Small intestine (tissue), 7 donors: Measurements from ENCODE around the gene TNS1. TPM values are rescaled to one million over a fixed set of nuclear protein-coding genes. Genes with fewer than 3 reads are reported as not detected.

Experiments used
- DNase-seq, 2 donors: peaks; one replicate each; pipeline versions ENCODE4 v3.0.0 to v3.0.0-alpha.2; 2013
- FAIRE-seq: peaks from 2 replicates; lab custom pipeline; 2012; peaks lifted over from hg19 to GRCh38; lab: Jason Lieb, UNC
- H3K27ac ChIP-seq, 3 donors: one replicate each; pipeline ENCODE4 v1.5.1; 2013; ENCODE audit warnings: low read length in 2 of 3, mild to moderate bottlenecking in 2 of 3, control low read depth in 1 of 3, inconsistent platforms in 1 of 3, low read depth in 1 of 3, moderate library complexity in 1 of 3
- H3K27me3 ChIP-seq, 3 donors: one replicate each; pipeline ENCODE4 v1.6.1; 2013; ENCODE audit warnings: low read length in 3 of 3, inconsistent platforms in 1 of 3; ENCODE audit not compliant: control insufficient read depth in 3 of 3, insufficient read depth in 3 of 3
- H3K36me3 ChIP-seq, 3 donors: one replicate each; pipeline ENCODE4 v1.6.1; 2013; ENCODE audit warnings: low read length in 3 of 3, inconsistent platforms in 1 of 3, low read depth in 1 of 3, mild to moderate bottlenecking in 1 of 3, moderate library complexity in 1 of 3; ENCODE audit not compliant: control insufficient read depth in 3 of 3, insufficient read depth in 2 of 3
- H3K4me1 ChIP-seq, 3 donors: one replicate each; pipeline ENCODE4 v1.6.1; 2013; ENCODE audit warnings: low read length in 2 of 3, inconsistent platforms in 1 of 3, low read depth in 1 of 3, mild to moderate bottlenecking in 1 of 3, moderate library complexity in 1 of 3; ENCODE audit not compliant: control insufficient read depth in 3 of 3, insufficient read depth in 2 of 3
- H3K4me3 ChIP-seq, 3 donors: one replicate each; pipeline ENCODE4 v1.5.1; 2013; ENCODE audit warnings: low read length in 3 of 3, control low read depth in 1 of 3, inconsistent platforms in 1 of 3, low read depth in 1 of 3, mild to moderate bottlenecking in 1 of 3, moderate library complexity in 1 of 3
- H3K9me3 ChIP-seq, 2 donors: one replicate each; pipeline ENCODE4 v1.6.1; 2013; ENCODE audit warnings: low read depth in 1 of 2, low read length in 1 of 2; ENCODE audit not compliant: control insufficient read depth in 2 of 2, insufficient read depth in 1 of 2
- WGBS, 3 donors: extraction: QIAGEN DNeasy Blood & Tissue Kit; methylation state at CpG; one replicate each; pipeline ENCODE4 v1.1.7; 2013; 5-methylcytosine and 5-hydroxymethylcytosine counted together
- polyA plus RNA-seq, 4 donors: library from polyadenylated mRNA; stranded (reverse) in 3 of 4; unstranded in 1 of 4; fragments of 200-250 nt in 3 of 4; fragments of 120-200 nt in 1 of 4; gene quantifications; one replicate each; pipeline versions ENCODE4 v1.2.1 to v1.2.3, GENCODE V29; 2013
- donor health status: healthy with polysubstance abuse.
- donor health status: control.
- donor health status: control.
- donor health status: Bipolar disorder and iron deficiency.
- donor health status: healthy.

TNS1 gene
- polyA plus RNA-seq, 4 donors: 1.3 to 52.1 (median 9.8) TPM

GRCh38 chr2:217919204-217919603, 83.6 kb downstream of the TNS1 start:
- peaks cover 0 to 13% (median 0%) of the 10 kb centered on the region in 3 donors for H3K4me1 ChIP-seq
- no peak overlapping the region for H3K4me3 ChIP-seq
- FAIRE-seq: no peak
- peak in 1 of 2 donors; percentile 18 for DNase-seq
- peak overlapping the region in 1 of 3 donors; percentile 77 for H3K27ac ChIP-seq
- peaks cover 0 to 28% (median 0%) of the 10 kb centered on the region in 3 donors for H3K36me3 ChIP-seq
- H3K27me3 ChIP-seq: peaks cover 0 to 2% (median 0%) of the 10 kb centered on the region in 3 donors
- no peaks in the 10 kb centered on the region for H3K9me3 ChIP-seq
- 11 to 63% (median 44%) methylated on average over 8 of the region's 8 CpGs for WGBS, 3 donors

- peaks cover 0 to 28% (median 0%) of the 10 kb centered on the region in 3 donors for H3K36me3 ChIP-seq
- peak overlapping the region in 1 of 3 donors; percentile 77 for H3K27ac ChIP-seq
- DNase-seq (no peak), FAIRE-seq (no peak)
- no peak overlapping the region for H3K4me3 ChIP-seq
- no peaks in the 10 kb centered on the region for H3K9me3 ChIP-seq
- peaks cover 0 to 2% (median 0%) of the 10 kb centered on the region in 3 donors for H3K27me3 ChIP-seq
- WGBS, 3 donors: 56 to 69% (median 64%) methylated on average over 20 of the region's 20 CpGs
- H3K4me1 ChIP-seq: peaks cover 0 to 13% (median 0%) of the 10 kb centered on the region in 3 donors
Measured at GRCh38 chr2:217918308-217919024, 84.3 kb downstream of the TNS1 start.

- no peak for FAIRE-seq
- Histone ChIP-seq H3K27me3 (peaks cover 0 to 2% (median 0%) of the 10 kb centered on the region in 3 donors), H3K36me3 (peaks cover 0 to 28% (median 0%) of the 10 kb centered on the region in 3 donors), H3K4me3 (no peak overlapping the region), H3K27ac (peak overlapping the region in 1 of 3 donors; percentile 43), H3K4me1 (peaks cover 0 to 15% (median under 1%) of the 10 kb centered on the region in 3 donors), H3K9me3 (no peaks in the 10 kb centered on the region)
- no peak for DNase-seq
- 39 to 56% (median 54%) methylated on average over 9 to 10 of the region's 10 CpGs for WGBS, 3 donors
Measured at GRCh38 chr2:217916504-217917254, 86.1 kb downstream of the TNS1 start.

DNA sequence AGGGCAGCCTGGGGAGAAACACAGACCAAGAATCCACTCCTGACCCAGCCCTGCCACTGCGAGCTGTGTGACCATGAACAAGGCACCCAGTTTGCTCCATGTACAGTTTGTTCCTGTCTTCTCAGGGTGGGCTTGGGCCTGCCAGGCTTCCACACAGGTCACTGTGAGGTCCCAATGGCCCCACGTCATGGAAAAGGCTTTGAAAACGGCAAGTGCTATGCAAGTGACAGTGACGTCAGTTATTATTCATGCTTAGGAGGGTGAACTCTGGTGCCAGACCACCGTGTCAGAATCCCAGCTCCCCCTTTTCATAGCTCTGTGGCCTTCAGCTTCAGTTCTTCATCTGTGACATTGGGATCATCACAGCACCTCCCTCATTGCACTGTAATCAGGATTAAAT, 87.1 kb downstream of the TNS1 start:
- 79 to 84% (median 81%) methylated on average over 5 of the region's 5 CpGs for WGBS, 3 donors
- FAIRE-seq: no peak
- no peak overlapping the region for H3K4me3 ChIP-seq
- H3K27ac ChIP-seq: peak overlapping the region in 1 of 3 donors; percentile 43
- peaks cover 0 to 2% (median 0%) of the 10 kb centered on the region in 3 donors for H3K27me3 ChIP-seq
- H3K36me3 ChIP-seq: peaks cover 0 to 28% (median 0%) of the 10 kb centered on the region in 3 donors
- DNase-seq: no peak
- H3K4me1 ChIP-seq: peaks cover 0 to 12% (median 4%) of the 10 kb centered on the region in 3 donors
- H3K9me3 ChIP-seq: no peaks in the 10 kb centered on the region

- no peaks in the 10 kb centered on the region for H3K9me3 ChIP-seq
Measured at GRCh38 chr2:217914878-217915277, 87.9 kb downstream of the TNS1 start.

GRCh38 chr2:217914078-217914477, 88.7 kb downstream of the TNS1 start:
- peaks cover 0 to 7% (median 4%) of the 10 kb centered on the region in 3 donors for H3K4me1 ChIP-seq
- peaks cover 0 to 18% (median 0%) of the 10 kb centered on the region in 3 donors for H3K36me3 ChIP-seq
- H3K27ac ChIP-seq: peak overlapping the region in 1 of 3 donors; percentile 76
- FAIRE-seq: no peak
- H3K9me3 ChIP-seq: no peaks in the 10 kb centered on the region
- no peak for DNase-seq
- no peak overlapping the region for H3K4me3 ChIP-seq
- H3K27me3 ChIP-seq: no peaks in the 10 kb centered on the region
- 87 to 95% (median 91%) methylated on average over 1 of the region's 1 CpG for WGBS, 3 donors

More at GRCh38 chr2:217914878-217915277, 87.9 kb downstream of the TNS1 start:
- Histone ChIP-seq H3K27me3 (peaks cover 0 to 2% (median 0%) of the 10 kb centered on the region in 3 donors), H3K27ac (peak overlapping the region in 1 of 3 donors; percentile 43), H3K4me3 (no peak overlapping the region), H3K4me1 (peaks cover 0 to 12% (median 4%) of the 10 kb centered on the region in 3 donors), H3K36me3 (peaks cover 0 to 25% (median 0%) of the 10 kb centered on the region in 3 donors)
- DNase-seq (no peak), FAIRE-seq (no peak)
- 88 to 95% (median 90%) methylated on average over 9 of the region's 9 CpGs for WGBS, 3 donors

DNA sequence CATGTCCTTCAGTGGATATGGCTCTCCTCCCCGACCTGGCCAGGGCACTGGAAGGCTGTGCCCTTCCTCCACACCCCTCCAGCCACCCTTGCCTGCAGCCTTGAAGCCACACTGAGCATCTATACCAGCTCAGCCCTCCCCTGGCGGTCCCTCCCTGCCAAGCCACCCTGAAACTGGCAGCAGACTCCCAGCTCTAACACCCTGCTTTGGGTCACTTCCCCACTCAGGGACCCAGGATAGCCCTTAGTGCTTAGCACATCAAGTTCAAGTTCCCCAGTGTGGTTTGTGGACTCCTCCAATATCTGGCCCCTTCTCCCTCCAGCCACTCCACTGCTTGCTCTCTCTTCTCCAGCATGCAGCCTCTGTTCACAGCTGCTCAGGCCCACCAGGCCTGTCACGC, 89.4 kb downstream of the TNS1 start:
- peak overlapping the region in 1 of 3 donors; percentile 76 for H3K27ac ChIP-seq
- H3K27me3 ChIP-seq: no peaks in the 10 kb centered on the region
- H3K36me3 ChIP-seq: peaks cover 0 to 17% (median 0%) of the 10 kb centered on the region in 3 donors
- peaks cover 0 to 4% (median 2%) of the 10 kb centered on the region in 3 donors for H3K4me1 ChIP-seq
- no peak overlapping the region for H3K4me3 ChIP-seq
- DNase-seq: no peak
- FAIRE-seq: no peak
- H3K9me3 ChIP-seq: no peaks in the 10 kb centered on the region
- 67 to 82% (median 76%) methylated on average over 3 of the region's 3 CpGs for WGBS, 3 donors
